ENCODE results near the gene RITA1. TPM values are rescaled to one million over a fixed set of nuclear protein-coding genes. Genes with fewer than 3 reads are reported as not detected.

The RITA1 gene
- total and polyA plus RNA-seq, 2 donors (not counting 1 experiment from before 2014, with no cell fraction given): 8.1 to 17.9 TPM

GRCh38 chr12:113227686-113228391 lies 42.3 kb downstream of the RITA1 start:
- peaks cover 60% of the 10 kb centered on the region for H3K4me1 Mint-ChIP-seq
- H4K20me1 ChIP-seq (ENCODE audit: control insufficient read depth, insufficient read depth, low read length, poor library complexity, severe bottlenecking): no peaks in the 10 kb centered on the region
- no peak overlapping the region for H3K9ac ChIP-seq (ENCODE audit: low read length)
- peaks cover 0 to 45% of the 10 kb centered on the region in 2 experiments for H3K36me3 ChIP-seq (replicated peaks in 1 of 2; ENCODE audit: control extremely low read depth in 1 of 2, control insufficient read depth in 1 of 2, extremely low read depth in 1 of 2, insufficient read depth in 2 of 2, low read length in 1 of 2)
- no peak for DNase-seq
- no peak overlapping the region for H3K4me3 ChIP-seq (ENCODE audit: control extremely low read depth in 1 of 5, extremely low read depth in 1 of 5, insufficient read depth in 1 of 5, low read depth in 2 of 5, low read length in 4 of 5)
- no peaks in the 10 kb centered on the region for H3K27me3 ChIP-seq (replicated peaks in 1 of 4; ENCODE audit: control extremely low read depth in 1 of 4, control insufficient read depth in 3 of 4, insufficient read depth in 4 of 4, low read length in 3 of 4)
- peak overlapping the region in 1 of 2 donors; percentile 83 for H3K27ac ChIP-seq (ENCODE audit: low read length in 2 of 2)
- intact Hi-C loops (cut with micrococcal nuclease): no loop called here
- peaks cover 54 to 73% of the 10 kb centered on the region in 2 donors for H3K4me1 ChIP-seq (ENCODE audit: control insufficient read depth in 2 of 2, insufficient read depth in 2 of 2, low read length in 2 of 2)
- WGBS (ENCODE audit: insufficient coverage): 98% methylated on average over 4 of the region's 5 CpGs
- no peak overlapping the region for H3K4me2 ChIP-seq (replicated peaks; ENCODE audit: low read depth, low read length, poor library complexity, severe bottlenecking)
- ChIA-PET CTCF (interaction anchor here (2.1 kb wide), 1 partner anchor 19 kb away, joined by 5 read pairs; no protein-coding TSS in a partner anchor), POLR2A (interaction anchor here (2.9 kb wide), 1 partner anchor 19 kb away, joined by 56 read pairs; no protein-coding TSS in a partner anchor)
- no peak for ATAC-seq (ENCODE audit: low read depth)
- no peak overlapping the region for H2AFZ ChIP-seq (ENCODE audit: insufficient read depth, low read depth, low read length, poor library complexity, severe bottlenecking)
- no peak overlapping the region for H3K4me3 Mint-ChIP-seq
- TF ChIP-seq EZH2 (IDR thresholded peaks at IDR 0.05; ENCODE audit: borderline replicate concordance, insufficient read depth, low read depth, low read length, poor library complexity, severe bottlenecking): no peak
- no peak for TF ChIP-seq CTCF (IDR thresholded peaks at IDR 0.05)
- no peaks in the 10 kb centered on the region for H3K9me3 Mint-ChIP-seq (ENCODE audit: insufficient read depth)
- no peaks in the 10 kb centered on the region for H3K27me3 Mint-ChIP-seq
- H3K9me3 ChIP-seq (ENCODE audit: control extremely low read depth in 1 of 3, control insufficient read depth in 2 of 3, insufficient read depth in 1 of 3, low read length in 2 of 3): no peaks in the 10 kb centered on the region
- peaks cover 58% of the 10 kb centered on the region for H3K79me2 ChIP-seq (ENCODE audit: control insufficient read depth, insufficient read depth, low read length)
- peak overlapping the region; percentile 80 for H3K27ac Mint-ChIP-seq
